H9 (cell line): ENCODE data around the gene GALNS. TPM values are rescaled to one million over a fixed set of nuclear protein-coding genes. Genes with fewer than 3 reads are reported as not detected.

Experiments used
- DNase-seq: peaks from one replicate; pipeline ENCODE4 v3.0.0-alpha.2; 2017
- H2AFZ ChIP-seq: one replicate; pipeline ENCODE4 v1.6.1; 2013; ENCODE audit warnings: mild to moderate bottlenecking, low read length, control low read depth, moderate library complexity
- H2AK5ac ChIP-seq: 2 replicates; pipeline ENCODE4 v1.6.1; 2013; ENCODE audit warnings: low read length, control low read depth, mixed read lengths; ENCODE audit not compliant: insufficient read length
- H2BK120ac ChIP-seq: one replicate; pipeline ENCODE4 v1.6.1; 2013; ENCODE audit warnings: low read depth, mild to moderate bottlenecking, low read length, control low read depth, inconsistent platforms; ENCODE audit not compliant: poor library complexity, severe bottlenecking
- H2BK12ac ChIP-seq: 2 replicates; pipeline ENCODE4 v1.6.1; 2013; ENCODE audit warnings: low read length, control low read depth, mixed read lengths, low read depth; ENCODE audit not compliant: insufficient read length
- H2BK15ac ChIP-seq: 2 replicates; pipeline ENCODE4 v1.6.1; 2013; ENCODE audit warnings: low read depth, low read length, control low read depth
- H2BK20ac ChIP-seq: one replicate; pipeline ENCODE4 v1.6.1; 2013; ENCODE audit warnings: low read depth, mild to moderate bottlenecking, low read length, control low read depth, inconsistent platforms; ENCODE audit not compliant: poor library complexity, severe bottlenecking
- H2BK5ac ChIP-seq: 2 replicates; pipeline ENCODE4 v1.6.1; 2013; ENCODE audit warnings: low read length, control low read depth, mixed read lengths; ENCODE audit not compliant: insufficient read length
- H3K14ac ChIP-seq: 2 replicates; pipeline ENCODE4 v1.6.1; 2013; ENCODE audit warnings: low read length, control low read depth; ENCODE audit not compliant: insufficient read depth
- H3K18ac ChIP-seq: 2 replicates; pipeline ENCODE4 v1.6.1; 2013; ENCODE audit warnings: low read depth, mild to moderate bottlenecking, mixed read lengths, low read length, control low read depth; ENCODE audit not compliant: insufficient read length
- H3K23ac ChIP-seq: 2 replicates; pipeline ENCODE4 v1.6.1; 2013; ENCODE audit warnings: low read length, control low read depth, mixed read lengths, low read depth; ENCODE audit not compliant: insufficient read length
- H3K23me2 ChIP-seq: 2 replicates; pipeline ENCODE4 v1.6.1; 2013; ENCODE audit warnings: low read depth, mild to moderate bottlenecking, mixed read lengths, low read length, control low read depth; ENCODE audit not compliant: insufficient read length, poor library complexity, severe bottlenecking
- H3K27ac ChIP-seq: 2 replicates; pipeline ENCODE4 v1.5.1; 2013; ENCODE audit warnings: low read length, control low read depth, mixed read lengths, low read depth; ENCODE audit not compliant: insufficient read length
- H3K27me3 ChIP-seq: 2 replicates; pipeline ENCODE4 v1.6.1; 2013; ENCODE audit warnings: low read length, control low read depth, inconsistent platforms; ENCODE audit not compliant: insufficient read depth
- H3K4ac ChIP-seq: 2 replicates; pipeline ENCODE4 v1.6.1; 2013; ENCODE audit warnings: low read depth, mild to moderate bottlenecking, control low read depth, inconsistent platforms, low read length, moderate library complexity
- H3K4me1 ChIP-seq: 2 replicates; pipeline ENCODE4 v1.6.1; 2013; ENCODE audit warnings: low read length, control low read depth, inconsistent platforms; ENCODE audit not compliant: insufficient read depth
- H3K4me2 ChIP-seq: 2 replicates; pipeline ENCODE4 v1.6.1; 2013; ENCODE audit warnings: low read length, control low read depth, mixed read lengths; ENCODE audit not compliant: insufficient read length, insufficient read depth
- H3K56ac ChIP-seq: 2 replicates; pipeline ENCODE4 v1.6.1; 2013; ENCODE audit warnings: low read depth, mild to moderate bottlenecking, mixed read lengths, low read length, control low read depth; ENCODE audit not compliant: insufficient read length
- H3K79me1 ChIP-seq: 2 replicates; pipeline ENCODE4 v1.6.1; 2013; ENCODE audit warnings: low read depth, mild to moderate bottlenecking, moderate library complexity, low read length, control low read depth, inconsistent platforms; ENCODE audit not compliant: insufficient read depth, poor library complexity, severe bottlenecking
- H3K79me2 ChIP-seq: 2 replicates; pipeline ENCODE4 v1.6.1; 2013; ENCODE audit warnings: low read length, control low read depth, inconsistent platforms; ENCODE audit not compliant: insufficient read depth
- H3K9ac ChIP-seq: 2 replicates; pipeline ENCODE4 v1.6.1; 2013; ENCODE audit warnings: low read length, control low read depth, mixed read lengths; ENCODE audit not compliant: insufficient read length; ENCODE audit errors: extremely low read depth
- H3K9me3 ChIP-seq: one replicate; pipeline ENCODE4 v1.6.1; 2013; ENCODE audit warnings: low read depth, low read length, inconsistent platforms; ENCODE audit not compliant: control insufficient read depth
- H3T11ph ChIP-seq: one replicate; pipeline ENCODE4 v1.6.1; 2013; ENCODE audit warnings: mild to moderate bottlenecking, low read length, control low read depth, inconsistent platforms
- H4K20me1 ChIP-seq: one replicate; pipeline ENCODE4 v1.6.1; 2013; ENCODE audit not compliant: control insufficient read depth, insufficient read length, insufficient read depth
- H4K5ac ChIP-seq: 2 replicates; pipeline ENCODE4 v1.6.1; 2013; ENCODE audit warnings: low read depth, mild to moderate bottlenecking, mixed read lengths, low read length, control low read depth; ENCODE audit not compliant: insufficient read length
- H4K8ac ChIP-seq: replicated peaks from 2 replicates; pipeline ENCODE4 v1.6.1; 2013; ENCODE audit warnings: low read length, control low read depth, mixed read lengths, low read depth; ENCODE audit not compliant: insufficient read length
- H4K91ac ChIP-seq: 2 replicates; pipeline ENCODE4 v1.6.1; 2013; ENCODE audit warnings: low read depth, mild to moderate bottlenecking, moderate library complexity, mixed read lengths, low read length, control low read depth; ENCODE audit not compliant: insufficient read length
- H3K27ac Mint-ChIP-seq, 3 experiments: 2 replicates in 2 of 3; 3 replicates in 1 of 3; pipeline ENCODE4 v1.8.0; 2020 to 2021; ENCODE audit warnings: mixed read lengths in 3 of 3, mild to moderate bottlenecking in 1 of 3, moderate library complexity in 1 of 3
- H3K27me3 Mint-ChIP-seq: 2 replicates; pipeline ENCODE4 v1.8.0; 2021; ENCODE audit warnings: low read depth, mild to moderate bottlenecking, moderate library complexity, mixed read lengths
- H3K36me3 Mint-ChIP-seq, 3 experiments: 2 replicates in 2 of 3; 3 replicates in 1 of 3; pipeline ENCODE4 v1.8.0; 2020 to 2021; ENCODE audit warnings: low read depth in 3 of 3, mixed read lengths in 3 of 3; ENCODE audit not compliant: insufficient read depth in 1 of 3
- H3K4me1 Mint-ChIP-seq, 2 experiments: 2 replicates each; pipeline ENCODE4 v1.8.0; 2020; ENCODE audit warnings: mixed read lengths in 2 of 2
- H3K4me3 Mint-ChIP-seq, 2 experiments: 2 replicates in 1 of 2; 3 replicates in 1 of 2; pipeline ENCODE4 v1.8.0; 2020 to 2021; ENCODE audit warnings: mild to moderate bottlenecking in 2 of 2, mixed read lengths in 2 of 2, moderate library complexity in 1 of 2
- H3K9me3 Mint-ChIP-seq, 2 experiments: 2 replicates in 1 of 2; 3 replicates in 1 of 2; pipeline ENCODE4 v1.8.0; 2020; ENCODE audit warnings: mild to moderate bottlenecking in 2 of 2, mixed read lengths in 2 of 2, moderate library complexity in 1 of 2
- WGBS: extraction: QIAGEN DNeasy Blood & Tissue Kit; methylation state at CpG from one replicate; pipeline ENCODE4 v1.1.7; 2013; ENCODE audit warnings: missing lambda C conversion rate, low lambda C conversion rate, mixed read lengths; ENCODE audit not compliant: insufficient read length; ENCODE audit errors: extremely low coverage; 5-methylcytosine and 5-hydroxymethylcytosine counted together
- total RNA-seq: library from RNA; stranded (reverse); gene quantifications from 2 replicates; pipeline ENCODE4 v1.2.1, GENCODE V29; 2021
- TF ChIP-seq, protein P1 (sequence below): fragments of 200-600 bp; sonication (generic); conservative IDR thresholded peaks from 3 replicates; pipeline ENCODE4 v1.8.0; 2021; ENCODE audit warnings: antibody characterized with exemption, mild to moderate bottlenecking

Gene GALNS
- total RNA-seq, 1 experiment from 2014 or later: 20.3 TPM

DNA sequence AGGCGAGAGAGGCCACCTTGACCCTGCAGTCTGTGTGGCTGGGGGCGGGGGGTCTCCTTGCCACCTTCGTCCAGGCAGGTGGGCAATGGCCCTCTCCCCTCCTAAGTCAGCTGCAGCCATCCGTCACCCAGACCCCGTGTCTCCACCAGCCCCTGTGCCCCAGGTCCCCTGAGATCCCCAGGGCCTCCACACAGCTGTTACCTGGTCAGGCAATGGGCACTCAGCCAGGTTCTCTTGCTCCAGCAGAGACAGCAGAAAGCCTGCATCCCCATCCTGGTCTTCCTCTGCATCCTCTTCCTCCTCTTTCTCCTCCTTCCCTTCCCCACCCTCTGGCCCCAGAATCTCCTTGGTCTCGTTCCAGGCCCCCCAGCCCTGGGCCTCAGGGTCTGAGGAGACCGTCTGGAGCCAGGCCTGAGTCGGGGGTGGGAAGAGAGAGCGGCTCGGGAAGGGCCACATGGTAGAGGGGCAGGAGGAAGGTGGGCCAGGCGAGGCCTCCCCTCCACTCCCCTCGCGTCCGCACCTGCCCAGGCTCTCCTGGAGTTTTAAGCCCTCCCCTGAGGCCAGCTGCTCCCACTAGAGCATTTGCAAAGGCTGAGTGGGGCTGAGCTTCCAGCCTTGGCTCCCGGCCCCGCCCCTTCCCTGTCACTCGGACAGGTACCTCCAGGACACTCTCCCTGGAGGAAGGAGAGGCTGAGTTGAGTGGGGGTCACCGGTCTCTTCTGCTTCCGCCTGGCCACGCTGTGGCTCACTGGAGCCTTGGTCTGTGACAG, 9.6 kb upstream of the GALNS start, which contains the start of gene PABPN1L:
TSS of gene PABPN1L (minus strand) at position 510 of the 770 bp plus-strand sequence. CDS start at position 456, 54 bp downstream.
- Histone ChIP-seq H3K79me2 (no peaks in the 10 kb centered on the region), H4K91ac (no peak within 1 kb of the TSS), H2BK12ac (no peak within 1 kb of the TSS), H4K5ac (no peak within 1 kb of the TSS), H3K14ac (no peak within 1 kb of the TSS), H3K27me3 (no peaks in the 10 kb centered on the region), H3K23ac (no peak within 1 kb of the TSS), H3K9me3 (no peaks in the 10 kb centered on the region), H3K27ac (no peak within 1 kb of the TSS), H4K20me1 (no peaks in the 10 kb centered on the region), H3K79me1 (no peaks in the 10 kb centered on the region), H3T11ph (no peak within 1 kb of the TSS), H3K4me1 (no peaks in the 10 kb centered on the region), H3K18ac (no peak within 1 kb of the TSS), H2BK120ac (no peak within 1 kb of the TSS), H3K4ac (no peak within 1 kb of the TSS), H4K8ac (no peak within 1 kb of the TSS), H2AK5ac (no peak within 1 kb of the TSS), H2BK20ac (no peak within 1 kb of the TSS), H2BK15ac (no peak within 1 kb of the TSS), H2BK5ac (no peak within 1 kb of the TSS), H3K9ac (no peak within 1 kb of the TSS), H3K23me2 (no peaks in the 10 kb centered on the region), H3K56ac (no peak within 1 kb of the TSS), H3K4me2 (no peak within 1 kb of the TSS), H2AFZ (no peak within 1 kb of the TSS)
- H3K27me3 Mint-ChIP-seq: peaks cover 5% of the 10 kb centered on the region
- H3K27ac Mint-ChIP-seq: peak within 1 kb of the TSS in 1 of 3 experiments; percentile 73; a peak in 2 of 7 replicates
- TF ChIP-seq, protein P1, sequence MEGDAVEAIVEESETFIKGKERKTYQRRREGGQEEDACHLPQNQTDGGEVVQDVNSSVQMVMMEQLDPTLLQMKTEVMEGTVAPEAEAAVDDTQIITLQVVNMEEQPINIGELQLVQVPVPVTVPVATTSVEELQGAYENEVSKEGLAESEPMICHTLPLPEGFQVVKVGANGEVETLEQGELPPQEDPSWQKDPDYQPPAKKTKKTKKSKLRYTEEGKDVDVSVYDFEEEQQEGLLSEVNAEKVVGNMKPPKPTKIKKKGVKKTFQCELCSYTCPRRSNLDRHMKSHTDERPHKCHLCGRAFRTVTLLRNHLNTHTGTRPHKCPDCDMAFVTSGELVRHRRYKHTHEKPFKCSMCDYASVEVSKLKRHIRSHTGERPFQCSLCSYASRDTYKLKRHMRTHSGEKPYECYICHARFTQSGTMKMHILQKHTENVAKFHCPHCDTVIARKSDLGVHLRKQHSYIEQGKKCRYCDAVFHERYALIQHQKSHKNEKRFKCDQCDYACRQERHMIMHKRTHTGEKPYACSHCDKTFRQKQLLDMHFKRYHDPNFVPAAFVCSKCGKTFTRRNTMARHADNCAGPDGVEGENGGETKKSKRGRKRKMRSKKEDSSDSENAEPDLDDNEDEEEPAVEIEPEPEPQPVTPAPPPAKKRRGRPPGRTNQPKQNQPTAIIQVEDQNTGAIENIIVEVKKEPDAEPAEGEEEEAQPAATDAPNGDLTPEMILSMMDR: no peak
- peaks cover 0 to 2% (median under 1%) of the 10 kb centered on the region in 3 experiments; a peak in 2 of 7 replicates for H3K36me3 Mint-ChIP-seq
- no peak within 1 kb of the TSS for H3K4me3 Mint-ChIP-seq
- WGBS: no CpG with 5 or more reads among the region's 20 CpGs
- no peaks in the 10 kb centered on the region for H3K4me1 Mint-ChIP-seq
- DNase-seq: no peak
- no peaks in the 10 kb centered on the region; a peak in 1 of 5 replicates for H3K9me3 Mint-ChIP-seq
